ENCODE data around the gene AGPAT3. TPM values are rescaled to one million over a fixed set of nuclear protein-coding genes. Genes with fewer than 3 reads are reported as not detected.

The AGPAT3 gene
- polyA plus RNA-seq, 1 experiment = 36.1 TPM

DNA sequence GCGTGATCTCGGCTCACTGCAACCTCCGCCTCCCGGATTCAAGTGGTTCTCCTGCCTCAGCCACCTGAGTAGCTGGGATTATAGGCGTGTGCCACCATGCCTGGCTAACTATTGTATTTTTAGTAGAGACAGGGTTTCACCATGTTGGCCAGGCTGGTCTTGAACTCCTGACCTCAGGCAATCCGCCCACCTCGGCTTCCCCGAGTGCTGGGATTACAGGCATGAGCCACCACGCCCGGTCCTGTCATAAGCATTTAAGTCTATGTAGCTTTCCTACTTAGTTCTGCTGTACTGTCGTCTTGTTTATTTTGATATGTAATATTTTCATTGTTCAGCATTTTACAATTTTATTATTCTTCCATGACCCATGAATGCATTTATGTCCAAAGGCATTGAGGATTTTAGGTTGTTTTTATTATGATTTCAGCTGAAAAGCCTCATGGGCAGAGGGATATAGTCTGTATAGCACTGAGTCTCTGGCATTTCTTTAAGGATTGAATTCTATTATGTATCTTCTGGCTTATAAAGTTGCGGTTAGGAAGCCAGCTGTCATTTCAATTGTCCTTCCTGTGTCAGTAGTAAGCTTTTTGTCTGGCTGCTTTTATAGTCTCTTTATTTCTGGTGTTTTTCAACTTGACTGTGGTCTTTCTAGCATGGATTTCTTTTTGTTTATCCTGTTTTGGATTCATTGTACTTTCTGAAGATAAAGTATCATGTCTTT lies 9.2 kb downstream of the AGPAT3 start:
- TF ChIP-seq, protein P1, sequence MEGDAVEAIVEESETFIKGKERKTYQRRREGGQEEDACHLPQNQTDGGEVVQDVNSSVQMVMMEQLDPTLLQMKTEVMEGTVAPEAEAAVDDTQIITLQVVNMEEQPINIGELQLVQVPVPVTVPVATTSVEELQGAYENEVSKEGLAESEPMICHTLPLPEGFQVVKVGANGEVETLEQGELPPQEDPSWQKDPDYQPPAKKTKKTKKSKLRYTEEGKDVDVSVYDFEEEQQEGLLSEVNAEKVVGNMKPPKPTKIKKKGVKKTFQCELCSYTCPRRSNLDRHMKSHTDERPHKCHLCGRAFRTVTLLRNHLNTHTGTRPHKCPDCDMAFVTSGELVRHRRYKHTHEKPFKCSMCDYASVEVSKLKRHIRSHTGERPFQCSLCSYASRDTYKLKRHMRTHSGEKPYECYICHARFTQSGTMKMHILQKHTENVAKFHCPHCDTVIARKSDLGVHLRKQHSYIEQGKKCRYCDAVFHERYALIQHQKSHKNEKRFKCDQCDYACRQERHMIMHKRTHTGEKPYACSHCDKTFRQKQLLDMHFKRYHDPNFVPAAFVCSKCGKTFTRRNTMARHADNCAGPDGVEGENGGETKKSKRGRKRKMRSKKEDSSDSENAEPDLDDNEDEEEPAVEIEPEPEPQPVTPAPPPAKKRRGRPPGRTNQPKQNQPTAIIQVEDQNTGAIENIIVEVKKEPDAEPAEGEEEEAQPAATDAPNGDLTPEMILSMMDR (IDR thresholded peaks at IDR 0.05; ENCODE audit: low read depth, low read length) = no peak
- CTCF ChIA-PET = no interaction called here
- no peak for DNase-seq (ENCODE audit: low read depth, low spot score)
- Histone ChIP-seq H3K4me3 (ENCODE audit: low read depth, low read length) (no peak overlapping the region), H3K27ac (ENCODE audit: low read depth, low read length) (no peak overlapping the region), H3K9me3 (ENCODE audit: control insufficient read depth, insufficient read depth, low read length) (no peaks in the 10 kb centered on the region; the same call in 1 of the 2 replicates), H3K27me3 (ENCODE audit: control insufficient read depth, insufficient read depth, low read length) (no peaks in the 10 kb centered on the region)
- POLR2A ChIA-PET = interaction anchor here (0.6 kb wide), 1 partner anchor 29 kb away, joined by 3 read pairs; no protein-coding TSS in a partner anchor

DNA sequence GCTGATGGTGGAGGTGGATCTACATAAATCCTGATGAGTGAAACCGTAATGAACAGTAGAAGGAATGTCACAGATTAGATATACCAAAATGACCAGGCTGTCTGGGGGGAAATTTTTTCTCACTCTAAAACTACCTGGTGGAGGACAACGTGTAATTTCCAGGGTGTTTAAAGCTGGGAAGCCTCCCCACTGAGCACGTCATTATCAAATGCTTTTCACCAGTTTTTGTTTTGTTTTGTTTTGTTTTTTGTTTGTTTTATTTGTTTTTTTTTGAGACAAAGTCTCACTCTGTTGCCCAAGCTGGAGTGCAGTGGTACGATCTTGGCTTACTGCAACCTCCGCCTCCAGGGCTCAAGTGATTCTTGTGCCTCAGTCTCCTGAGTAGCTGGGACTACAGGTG lies 11.6 kb downstream of the AGPAT3 start:
- DNase-seq (ENCODE audit: low read depth, low spot score) = no peak
- Histone ChIP-seq H3K9me3 (ENCODE audit: control insufficient read depth, insufficient read depth, low read length) (no peaks in the 10 kb centered on the region; the same call in 1 of the 2 replicates), H3K27me3 (ENCODE audit: control insufficient read depth, insufficient read depth, low read length) (no peaks in the 10 kb centered on the region), H3K27ac (ENCODE audit: low read depth, low read length) (no peak overlapping the region), H3K4me3 (ENCODE audit: low read depth, low read length) (no peak overlapping the region)
- ChIA-PET CTCF (no interaction called here), POLR2A (no interaction called here)
- TF ChIP-seq, protein P1 (IDR thresholded peaks at IDR 0.05; ENCODE audit: low read depth, low read length) = no peak

DNA sequence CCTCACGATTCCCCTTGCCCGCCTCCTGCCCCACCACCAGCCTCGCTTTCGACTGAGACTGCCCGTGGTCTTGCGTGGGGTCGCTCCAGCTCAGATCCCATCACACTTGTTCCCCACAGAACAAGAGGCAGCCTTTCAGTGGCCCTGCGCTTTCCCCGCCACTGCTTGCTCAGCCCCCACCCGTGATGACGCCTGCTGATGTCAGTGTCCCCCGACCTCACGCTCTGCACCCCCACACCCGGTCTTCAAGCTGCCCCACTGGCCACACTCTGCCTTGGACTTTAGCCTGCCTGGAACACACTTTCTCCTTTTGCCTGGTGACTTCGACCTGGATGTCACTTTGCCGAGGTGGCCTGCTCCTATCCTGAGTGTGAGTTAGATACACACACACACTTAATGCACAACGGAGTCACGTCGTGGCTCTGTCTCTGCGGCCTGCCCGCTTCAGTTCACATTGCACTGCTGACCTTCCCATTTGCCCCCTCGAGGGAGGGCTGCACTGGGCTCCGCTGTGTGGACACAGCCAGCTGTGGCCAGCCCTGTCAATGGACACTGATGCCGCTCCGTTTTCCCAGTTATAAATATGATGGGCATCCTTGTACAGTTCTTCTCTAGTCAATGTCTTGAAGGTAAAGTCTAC lies 13.0 kb downstream of the AGPAT3 start:
- no peaks in the 10 kb centered on the region for H3K27me3 ChIP-seq (ENCODE audit: control insufficient read depth, insufficient read depth, low read length)
- TF ChIP-seq, protein P1 (IDR thresholded peaks at IDR 0.05; ENCODE audit: low read depth, low read length) = no peak
- no peak overlapping the region for H3K4me3 ChIP-seq (ENCODE audit: low read depth, low read length)
- DNase-seq (ENCODE audit: low read depth, low spot score) = no peak
- no peak overlapping the region for H3K27ac ChIP-seq (ENCODE audit: low read depth, low read length)
- H3K9me3 ChIP-seq (ENCODE audit: control insufficient read depth, insufficient read depth, low read length) = no peaks in the 10 kb centered on the region; the same call in 1 of the 2 replicates
- CTCF ChIA-PET = no interaction called here
- POLR2A ChIA-PET = no interaction called here

DNA sequence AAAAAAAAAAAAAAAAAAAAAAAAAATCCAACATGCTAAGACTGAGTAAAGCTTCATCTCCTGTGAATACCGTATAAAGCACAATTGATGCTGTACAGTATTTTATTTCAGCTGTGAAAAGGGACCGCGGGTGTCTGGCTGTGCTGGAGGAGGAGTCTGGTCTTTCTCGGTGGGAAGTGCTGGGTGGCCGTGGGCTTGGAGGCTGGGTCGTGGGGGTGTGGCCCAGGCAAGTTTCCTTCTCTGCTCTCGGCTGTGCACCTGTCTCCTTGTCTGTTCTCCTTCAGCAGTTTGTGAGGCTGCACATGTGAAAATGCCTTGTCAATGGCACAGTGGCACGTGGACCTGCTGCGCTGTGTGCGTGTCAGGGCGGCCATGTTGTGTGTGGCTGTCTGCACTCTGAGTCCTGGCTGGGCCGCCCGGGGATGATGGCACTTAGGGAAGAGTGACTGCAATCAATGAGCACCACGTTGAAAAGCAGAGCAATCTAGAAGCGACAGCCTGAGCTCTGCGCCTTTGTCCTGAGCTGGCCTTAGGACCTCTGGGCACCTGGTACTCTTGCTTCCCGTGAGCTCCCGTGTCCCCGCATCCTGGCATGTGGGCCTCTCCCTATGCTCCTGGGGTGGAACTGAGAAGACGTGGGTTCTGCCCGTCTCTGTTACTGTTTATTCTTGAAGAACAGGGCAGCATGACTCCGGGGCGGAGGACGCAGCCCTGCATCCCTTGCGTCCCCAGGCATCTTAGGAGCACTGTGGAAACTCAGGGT lies 14.5 kb downstream of the AGPAT3 start:
- TF ChIP-seq, protein P1 (IDR thresholded peaks at IDR 0.05; ENCODE audit: low read depth, low read length) = no peak
- ChIA-PET CTCF (interaction anchor here (0.7 kb wide), 1 partner anchor 31 kb away, joined by 9 read pairs; no protein-coding TSS in a partner anchor), POLR2A (no interaction called here)
- H3K27ac ChIP-seq (ENCODE audit: low read depth, low read length) = no peak overlapping the region
- H3K27me3 ChIP-seq (ENCODE audit: control insufficient read depth, insufficient read depth, low read length) = no peaks in the 10 kb centered on the region
- DNase-seq (ENCODE audit: low read depth, low spot score) = no peak
- H3K9me3 ChIP-seq (ENCODE audit: control insufficient read depth, insufficient read depth, low read length) = no peaks in the 10 kb centered on the region; the same call in 1 of the 2 replicates
- no peak overlapping the region for H3K4me3 ChIP-seq (ENCODE audit: low read depth, low read length)

All from AG04450 (cell line).